DMS 273 (cell line): ENCODE measurements around the gene ETV7.
A peak's percentile ranks its signal among the peaks of the same experiment; 100 is the strongest.
"Not testable (repeated sequence)": the region's sequence is repeated elsewhere in the genome, so short reads cannot be mapped to it uniquely, and the experiment has no call there.

Source experiments
- DNase-seq: peaks from one replicate; lab custom pipeline; 2025; ENCODE audit not compliant: unreplicated experiment; lab: John Stamatoyannopoulos, UW

ETV7 gene

GRCh38 chr6:36364669-36365479 is 22.6 kb downstream of the ETV7 start:
- no peak for DNase-seq

DNA sequence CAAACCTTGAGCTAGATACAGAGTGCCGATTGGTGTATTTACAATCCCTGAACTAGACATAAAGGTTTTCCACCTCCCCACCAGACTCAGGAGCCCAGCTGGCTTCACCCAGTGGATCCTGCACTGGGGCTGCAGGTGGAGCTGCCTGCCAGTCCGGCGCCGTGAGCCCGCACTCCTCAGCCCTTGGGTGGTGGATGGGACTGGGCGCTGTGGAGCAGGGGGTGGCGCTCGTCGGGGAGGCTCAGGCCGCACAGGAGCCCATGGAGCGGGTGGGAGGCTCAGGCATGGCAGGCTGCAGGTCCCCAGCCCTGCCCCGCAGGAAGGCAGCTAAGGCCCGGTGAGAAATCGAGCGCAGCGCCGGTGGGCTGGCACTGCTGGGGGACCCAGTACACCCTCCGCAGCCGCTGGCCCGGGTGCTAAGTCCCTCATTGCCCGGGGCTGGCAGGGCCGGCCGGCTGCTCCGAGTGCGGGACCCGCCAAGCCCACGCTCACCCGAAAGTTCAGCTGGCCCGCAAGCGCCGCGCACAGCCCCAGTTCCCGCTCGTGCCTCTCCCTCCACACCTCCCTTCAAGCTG is 23.3 kb downstream of the ETV7 start:
- DNase-seq: not testable (repeated sequence)

DNA sequence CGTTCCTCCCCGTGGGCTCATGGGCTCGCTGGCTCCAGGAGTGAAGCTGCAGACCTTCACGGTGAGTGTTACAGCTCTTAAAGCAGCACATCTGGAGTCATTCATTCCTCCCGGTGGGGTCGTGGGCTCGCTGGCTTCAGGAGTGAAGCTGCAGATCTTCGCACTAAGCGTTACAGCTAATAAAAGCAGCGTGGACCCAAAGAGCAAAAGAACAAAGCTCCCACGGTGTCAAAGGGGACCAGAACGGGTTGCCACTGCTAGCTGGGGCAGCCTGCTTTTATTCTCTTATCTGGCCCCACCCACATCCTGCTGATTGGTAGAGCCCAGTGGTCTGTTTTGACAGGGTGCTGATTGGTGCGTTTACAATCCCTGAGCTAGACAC is 24.1 kb downstream of the ETV7 start:
- DNase-seq: not testable (repeated sequence)

DNA sequence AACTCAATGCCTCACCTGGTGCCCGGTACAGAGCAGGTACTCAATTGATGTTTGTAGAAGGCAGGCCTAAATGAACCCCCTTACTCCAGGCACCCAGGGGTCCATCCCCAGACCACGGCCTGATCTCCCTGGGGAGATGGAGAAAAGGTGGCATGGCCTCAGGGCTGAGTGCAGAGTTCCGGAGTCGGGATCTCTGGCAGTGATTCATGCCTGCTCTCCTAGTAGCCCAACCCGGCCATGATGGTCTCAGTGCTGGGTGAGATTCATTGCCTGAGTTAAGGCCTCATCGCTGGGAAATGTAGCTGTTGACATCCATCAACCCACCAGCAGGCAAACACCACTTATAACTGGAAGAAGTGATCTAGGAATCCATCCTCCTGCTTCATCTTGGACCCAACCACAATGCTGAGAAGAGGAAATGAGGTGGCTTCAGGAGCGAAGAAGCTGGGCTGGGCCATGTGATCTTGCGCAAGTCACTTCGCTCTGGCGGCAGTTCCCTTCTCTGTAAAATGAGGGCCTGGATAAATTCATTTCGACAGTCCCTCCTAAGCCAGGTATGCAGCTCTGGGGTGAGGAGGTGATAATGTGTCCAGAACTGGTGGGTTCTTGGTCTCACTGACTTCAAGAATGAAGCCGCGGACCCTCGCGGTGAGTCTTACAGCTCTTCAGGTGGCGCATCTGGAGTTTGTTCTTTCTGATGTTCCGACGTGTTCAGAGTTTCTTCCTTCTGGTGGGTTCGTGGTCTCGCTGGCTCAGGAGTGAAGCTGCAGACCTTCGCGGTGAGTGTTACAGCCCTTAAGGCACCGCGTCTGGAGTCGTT is 24.7 kb downstream of the ETV7 start:
- DNase-seq: no peak

DNA sequence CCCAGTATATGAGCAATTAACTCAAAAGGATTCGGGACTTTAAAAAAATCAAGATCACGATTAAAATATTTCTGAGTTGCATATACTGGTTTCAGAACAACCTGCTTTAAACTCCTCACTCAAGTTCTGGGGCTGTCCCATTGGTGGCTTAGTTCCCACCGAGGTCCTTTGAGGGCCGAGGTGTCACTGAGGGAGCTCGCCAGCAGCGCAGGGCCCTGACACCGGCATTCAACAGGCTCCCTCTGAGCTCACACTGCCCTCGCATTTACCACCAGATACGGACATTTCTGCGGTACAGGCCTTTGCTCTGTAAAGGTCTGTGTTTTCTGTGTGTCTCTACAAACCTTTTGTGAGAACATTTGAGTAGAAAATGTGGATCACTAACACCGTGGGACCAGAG is 26.4 kb downstream of the ETV7 start:
- no peak for DNase-seq

DNA sequence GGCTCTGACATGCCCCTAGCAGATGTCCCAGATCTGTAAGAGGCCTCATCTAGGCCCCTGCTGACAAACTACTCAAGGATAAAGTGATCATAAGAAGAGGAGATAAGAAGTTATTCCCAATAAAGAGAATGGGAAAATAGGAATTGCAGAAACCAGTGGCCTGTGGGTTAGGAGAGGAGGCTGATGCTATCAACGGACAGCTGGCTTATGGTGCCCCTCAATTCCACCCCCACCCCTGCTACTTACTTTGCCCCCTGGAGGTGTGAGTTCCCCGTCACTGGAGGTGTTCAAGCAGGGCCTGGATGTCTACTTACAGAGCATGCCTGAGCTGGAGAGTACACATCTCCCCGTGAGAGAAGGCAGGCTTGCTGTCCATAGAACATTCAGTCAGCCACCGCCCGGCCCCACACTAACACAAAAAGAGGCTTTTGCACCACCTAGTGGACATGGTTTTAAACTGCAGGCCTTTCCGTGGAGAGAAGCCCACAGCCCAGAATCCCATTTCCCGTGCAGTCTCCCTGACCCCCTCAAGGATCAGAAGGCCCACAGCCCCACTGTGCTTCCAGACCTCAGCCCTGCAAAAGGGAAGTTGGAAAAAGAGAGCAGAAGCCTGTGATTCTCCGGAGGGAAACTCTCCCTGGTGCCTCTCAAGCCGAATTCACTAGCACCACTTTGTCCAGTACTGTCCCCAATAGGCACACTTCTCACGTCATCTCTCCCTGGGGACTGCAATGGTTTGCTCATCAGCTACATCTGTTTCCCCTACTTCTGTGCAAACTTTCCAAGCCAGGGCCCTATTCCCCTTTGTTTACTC is 27.0 kb downstream of the ETV7 start:
- peak; percentile 93 for DNase-seq

GRCh38 chr6:36358226-36358915 is 29.1 kb downstream of the ETV7 start:
- DNase-seq: no peak

GRCh38 chr6:36357872-36358225 is 29.6 kb downstream of the ETV7 start:
- DNase-seq: no peak

- DNase-seq: no peak
Measured at GRCh38 chr6:36355819-36356218, 31.6 kb downstream of the ETV7 start.

GRCh38 chr6:36353411-36353915 is 34.0 kb downstream of the ETV7 start:
- DNase-seq: no peak

GRCh38 chr6:36352477-36353157 is 34.9 kb downstream of the ETV7 start:
- no peak for DNase-seq

- no peak for DNase-seq
Measured at GRCh38 chr6:36350681-36351571, 36.5 kb downstream of the ETV7 start.

DNA sequence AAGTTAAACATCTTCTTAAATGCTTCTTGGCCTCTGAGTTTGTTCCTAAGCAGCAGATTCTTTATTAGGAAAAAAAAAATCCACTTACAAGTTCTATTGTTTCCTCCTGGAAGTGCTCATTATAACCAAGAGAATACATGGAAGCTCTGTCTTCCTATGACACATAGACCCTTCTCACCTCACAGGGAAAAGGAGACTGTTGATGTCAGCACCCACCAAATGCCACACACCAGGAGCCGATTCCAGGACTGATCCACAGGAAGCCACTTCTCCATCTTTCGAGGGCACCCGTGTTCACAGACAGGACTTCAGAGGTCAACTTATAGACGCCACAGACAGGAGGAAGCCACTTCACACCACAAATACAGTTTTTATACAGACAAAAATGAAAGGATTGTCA is 37.4 kb downstream of the ETV7 start:
- no peak for DNase-seq

- peak; percentile 29 for DNase-seq
Measured at GRCh38 chr6:36349240-36349639, 38.2 kb downstream of the ETV7 start.

DNA sequence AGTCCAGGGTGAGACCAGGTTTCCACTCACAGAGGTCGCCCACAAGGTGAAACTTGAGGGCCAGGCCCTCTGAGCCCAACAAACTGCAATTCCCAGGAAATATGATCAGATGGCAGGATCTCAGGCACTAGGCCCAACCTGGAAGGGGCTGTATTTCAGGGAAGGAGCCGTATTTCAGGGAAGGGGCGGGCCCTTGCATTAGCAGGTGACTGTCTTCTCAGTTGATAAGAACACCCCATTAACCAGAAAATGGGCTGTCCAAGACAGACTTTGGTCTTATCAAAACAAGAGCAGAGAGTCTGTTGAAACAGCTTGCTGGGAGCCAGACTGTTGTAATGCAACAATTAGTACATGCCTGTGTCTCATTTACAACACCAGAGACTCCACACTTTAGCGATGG is 39.8 kb downstream of the ETV7 start:
- DNase-seq: no peak

GRCh38 chr6:36346486-36347273 is 40.8 kb downstream of the ETV7 start:
- no peak for DNase-seq

DNA sequence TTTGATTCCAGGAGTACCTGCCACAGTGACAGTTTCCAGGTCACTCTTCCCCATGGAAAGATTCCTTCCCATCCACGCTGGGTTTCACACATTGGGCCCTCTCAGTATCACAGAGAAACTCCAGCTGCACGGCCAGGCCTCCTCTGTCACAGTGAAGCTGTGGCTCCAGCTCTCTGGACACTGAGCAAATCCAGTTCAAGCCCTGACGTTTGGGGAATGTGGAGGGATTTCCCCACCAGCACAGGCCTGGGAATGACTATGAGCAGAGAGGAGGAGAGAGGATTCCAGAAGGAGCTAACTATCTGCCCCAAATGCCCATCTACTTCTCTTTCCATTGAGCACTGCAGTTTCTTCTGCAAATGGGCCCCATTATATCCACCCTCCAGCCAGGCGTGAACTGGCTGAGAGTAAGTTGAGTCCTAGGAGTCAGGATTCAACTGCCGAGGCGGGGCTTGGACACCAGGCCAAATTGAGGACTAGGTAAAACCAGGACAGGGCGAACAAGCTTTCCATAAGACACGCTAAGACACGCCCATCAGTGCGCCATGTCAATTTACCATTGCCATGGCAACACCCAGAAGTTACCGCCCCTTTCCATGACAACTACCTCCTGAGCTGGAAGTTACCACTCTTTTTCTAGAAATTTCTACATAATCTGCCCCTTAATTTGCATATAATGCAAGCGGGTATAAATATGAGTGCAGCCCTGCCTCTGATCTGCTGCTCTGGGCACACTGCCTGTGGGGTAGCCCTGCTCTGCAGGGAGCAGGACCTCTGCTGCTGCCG is 41.6 kb downstream of the ETV7 start:
- DNase-seq: no peak
